GM23338 (cell line): Measurements from ENCODE around the gene HIVEP2. TPM values are rescaled to one million over a fixed set of nuclear protein-coding genes. Genes with fewer than 3 reads are reported as not detected.

Source experiments
- ATAC-seq: fragments of 200-7000 bp; cut with Tn5 transposase; 3 replicates; pipeline ENCODE4 v1.9.1; 2020
- DNase-seq: peaks from one replicate; pipeline ENCODE4 v3.0.0-alpha.2; 2015; ENCODE audit warnings: low spot score
- H2AFZ ChIP-seq: fragments of 200-600 bp; sonication (generic); 2 replicates; pipeline ENCODE4 v1.8.0; 2016; ENCODE audit warnings: antibody characterized with exemption, mild to moderate bottlenecking, moderate library complexity
- H3F3A ChIP-seq: fragments of 200-600 bp; sonication (generic); replicated peaks from 2 replicates; pipeline ENCODE4 v1.8.0; 2017; ENCODE audit warnings: antibody characterized with exemption, mixed run types, low read depth
- H3K27ac ChIP-seq: fragments of 200-600 bp; sonication (generic); 2 replicates; pipeline ENCODE4 v1.6.1; 2016; ENCODE audit warnings: low read depth
- H3K27me3 ChIP-seq: fragments of 200-600 bp; sonication (generic); 2 replicates; pipeline ENCODE4 v1.8.0; 2016; ENCODE audit warnings: mild to moderate bottlenecking, mixed run types, moderate library complexity; ENCODE audit not compliant: insufficient read depth
- H3K36me3 ChIP-seq: fragments of 200-600 bp; sonication (generic); 2 replicates; pipeline ENCODE4 v1.8.0; 2016; ENCODE audit warnings: mild to moderate bottlenecking; ENCODE audit not compliant: insufficient read depth
- H3K4me1 ChIP-seq: fragments of 200-600 bp; sonication (generic); 2 replicates; pipeline ENCODE4 v1.8.0; 2016; ENCODE audit warnings: mild to moderate bottlenecking, moderate library complexity; ENCODE audit not compliant: insufficient read depth
- H3K4me2 ChIP-seq: fragments of 200-600 bp; sonication (generic); 2 replicates; pipeline ENCODE4 v1.7.1; 2017; ENCODE audit warnings: mixed run types
- H3K4me3 ChIP-seq: fragments of 200-600 bp; sonication (generic); 2 replicates; pipeline ENCODE4 v1.6.1; 2016; ENCODE audit warnings: mixed run types
- H3K79me2 ChIP-seq: fragments of 200-600 bp; sonication (generic); replicated peaks from 2 replicates; pipeline ENCODE4 v1.8.0; 2017; ENCODE audit warnings: mild to moderate bottlenecking; ENCODE audit not compliant: insufficient read depth
- H3K9me2 ChIP-seq: fragments of 200-600 bp; sonication (generic); 2 replicates; pipeline ENCODE4 v1.8.0; 2017; ENCODE audit not compliant: insufficient read depth
- H4K20me1 ChIP-seq: fragments of 200-600 bp; sonication (generic); replicated peaks from 2 replicates; pipeline ENCODE4 v1.8.0; 2017; ENCODE audit warnings: mild to moderate bottlenecking; ENCODE audit not compliant: insufficient read depth
- H3K27ac Mint-ChIP-seq: 2 replicates; pipeline ENCODE4 v1.8.0; 2020; ENCODE audit warnings: inconsistent platforms, mild to moderate bottlenecking, moderate library complexity, mixed read lengths
- H3K27me3 Mint-ChIP-seq: 3 replicates; pipeline ENCODE4 v1.8.0; 2022; ENCODE audit warnings: low read depth, mild to moderate bottlenecking, moderate library complexity, mixed read lengths, inconsistent platforms; ENCODE audit not compliant: insufficient read depth, poor library complexity
- H3K36me3 Mint-ChIP-seq: 3 replicates; pipeline ENCODE4 v1.8.0; 2021; ENCODE audit warnings: low read depth, mild to moderate bottlenecking, inconsistent platforms, moderate library complexity, mixed read lengths
- H3K4me1 Mint-ChIP-seq: 3 replicates; pipeline ENCODE4 v1.8.0; 2020; ENCODE audit warnings: mild to moderate bottlenecking, inconsistent platforms, mixed read lengths
- H3K4me3 Mint-ChIP-seq: 3 replicates; pipeline ENCODE4 v1.8.0; 2021; ENCODE audit warnings: moderate library complexity, mild to moderate bottlenecking, inconsistent platforms, mixed read lengths
- H3K9me3 Mint-ChIP-seq: 3 replicates; pipeline ENCODE4 v1.8.0; 2020; ENCODE audit warnings: moderate library complexity, mild to moderate bottlenecking, inconsistent platforms, mixed read lengths
- EZH2phosphoT487 ChIP-seq: fragments of 200-600 bp; sonication (generic); IDR thresholded peaks from one replicate; pipeline ENCODE4 v1.8.1; 2018; ENCODE audit warnings: antibody characterized with exemption; ENCODE audit not compliant: unreplicated experiment
- ZNF114 ChIP-seq: fragments of 250-450 bp; sonication (Bioruptor Pico); IDR thresholded peaks from 2 replicates; pipeline ENCODE4 v1.5.0; 2020; ENCODE audit warnings: mild to moderate bottlenecking, moderate library complexity
- ZNF331 ChIP-seq: fragments of 250-450 bp; sonication (Bioruptor Pico); IDR thresholded peaks from 2 replicates; pipeline ENCODE4 v1.5.0; 2020; ENCODE audit warnings: low read depth, mild to moderate bottlenecking, moderate library complexity
- polyA plus RNA-seq: library from polyadenylated mRNA; unstranded; fragments of >200 nt; fragmentation: Nextera tagmentation; extraction: Ambion mirVana; gene quantifications from 2 replicates; pipeline ENCODE4 v1.2.1, GENCODE V29; 2016
- total RNA-seq: library from RNA; depleted of rRNA; stranded (reverse); fragments of >200 nt; shearing (Covaris generic); gene quantifications from 2 replicates; pipeline ENCODE4 v1.2.3, GENCODE V29; 2014
- TF ChIP-seq, protein P1 (sequence below): fragments of 250-450 bp; sonication (Bioruptor Pico); IDR thresholded peaks from 2 replicates; pipeline ENCODE4 v1.5.0; 2020; ENCODE audit warnings: mild to moderate bottlenecking, moderate library complexity
- TF ChIP-seq, protein P2 (sequence below): IDR thresholded peaks from one replicate; pipeline ENCODE4 v1.6.1; 2018; ENCODE audit warnings: antibody characterized with exemption; ENCODE audit not compliant: unreplicated experiment
- TF ChIP-seq, protein P3 (sequence below): IDR thresholded peaks from 2 replicates; pipeline ENCODE4 v1.6.1; 2016; ENCODE audit warnings: antibody characterized with exemption

HIVEP2 gene
- total and polyA plus RNA-seq, 2 experiments from 2014 or later: 1.5 to 7.4 TPM

DNA sequence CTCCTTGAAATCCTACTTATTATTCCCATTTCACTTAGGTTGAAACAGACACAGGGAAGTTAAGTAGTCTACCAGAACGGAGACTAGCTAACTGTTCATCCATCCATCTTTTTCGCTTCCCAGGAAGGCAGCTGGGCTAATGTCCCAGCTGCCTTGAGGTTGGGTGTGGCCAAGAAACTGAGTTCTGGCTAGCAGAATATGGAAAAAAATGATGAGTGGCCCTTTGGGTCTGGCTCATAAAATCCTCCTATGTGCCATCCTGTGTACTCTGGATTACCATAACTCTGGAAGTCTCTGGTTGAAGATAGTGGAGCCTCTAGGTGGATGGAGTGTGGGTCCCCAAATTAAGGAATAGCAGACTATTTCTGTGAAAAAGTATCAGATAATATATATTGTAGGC lies 206.2 kb downstream of the HIVEP2 start (continued):
- TF ChIP-seq, protein P1, sequence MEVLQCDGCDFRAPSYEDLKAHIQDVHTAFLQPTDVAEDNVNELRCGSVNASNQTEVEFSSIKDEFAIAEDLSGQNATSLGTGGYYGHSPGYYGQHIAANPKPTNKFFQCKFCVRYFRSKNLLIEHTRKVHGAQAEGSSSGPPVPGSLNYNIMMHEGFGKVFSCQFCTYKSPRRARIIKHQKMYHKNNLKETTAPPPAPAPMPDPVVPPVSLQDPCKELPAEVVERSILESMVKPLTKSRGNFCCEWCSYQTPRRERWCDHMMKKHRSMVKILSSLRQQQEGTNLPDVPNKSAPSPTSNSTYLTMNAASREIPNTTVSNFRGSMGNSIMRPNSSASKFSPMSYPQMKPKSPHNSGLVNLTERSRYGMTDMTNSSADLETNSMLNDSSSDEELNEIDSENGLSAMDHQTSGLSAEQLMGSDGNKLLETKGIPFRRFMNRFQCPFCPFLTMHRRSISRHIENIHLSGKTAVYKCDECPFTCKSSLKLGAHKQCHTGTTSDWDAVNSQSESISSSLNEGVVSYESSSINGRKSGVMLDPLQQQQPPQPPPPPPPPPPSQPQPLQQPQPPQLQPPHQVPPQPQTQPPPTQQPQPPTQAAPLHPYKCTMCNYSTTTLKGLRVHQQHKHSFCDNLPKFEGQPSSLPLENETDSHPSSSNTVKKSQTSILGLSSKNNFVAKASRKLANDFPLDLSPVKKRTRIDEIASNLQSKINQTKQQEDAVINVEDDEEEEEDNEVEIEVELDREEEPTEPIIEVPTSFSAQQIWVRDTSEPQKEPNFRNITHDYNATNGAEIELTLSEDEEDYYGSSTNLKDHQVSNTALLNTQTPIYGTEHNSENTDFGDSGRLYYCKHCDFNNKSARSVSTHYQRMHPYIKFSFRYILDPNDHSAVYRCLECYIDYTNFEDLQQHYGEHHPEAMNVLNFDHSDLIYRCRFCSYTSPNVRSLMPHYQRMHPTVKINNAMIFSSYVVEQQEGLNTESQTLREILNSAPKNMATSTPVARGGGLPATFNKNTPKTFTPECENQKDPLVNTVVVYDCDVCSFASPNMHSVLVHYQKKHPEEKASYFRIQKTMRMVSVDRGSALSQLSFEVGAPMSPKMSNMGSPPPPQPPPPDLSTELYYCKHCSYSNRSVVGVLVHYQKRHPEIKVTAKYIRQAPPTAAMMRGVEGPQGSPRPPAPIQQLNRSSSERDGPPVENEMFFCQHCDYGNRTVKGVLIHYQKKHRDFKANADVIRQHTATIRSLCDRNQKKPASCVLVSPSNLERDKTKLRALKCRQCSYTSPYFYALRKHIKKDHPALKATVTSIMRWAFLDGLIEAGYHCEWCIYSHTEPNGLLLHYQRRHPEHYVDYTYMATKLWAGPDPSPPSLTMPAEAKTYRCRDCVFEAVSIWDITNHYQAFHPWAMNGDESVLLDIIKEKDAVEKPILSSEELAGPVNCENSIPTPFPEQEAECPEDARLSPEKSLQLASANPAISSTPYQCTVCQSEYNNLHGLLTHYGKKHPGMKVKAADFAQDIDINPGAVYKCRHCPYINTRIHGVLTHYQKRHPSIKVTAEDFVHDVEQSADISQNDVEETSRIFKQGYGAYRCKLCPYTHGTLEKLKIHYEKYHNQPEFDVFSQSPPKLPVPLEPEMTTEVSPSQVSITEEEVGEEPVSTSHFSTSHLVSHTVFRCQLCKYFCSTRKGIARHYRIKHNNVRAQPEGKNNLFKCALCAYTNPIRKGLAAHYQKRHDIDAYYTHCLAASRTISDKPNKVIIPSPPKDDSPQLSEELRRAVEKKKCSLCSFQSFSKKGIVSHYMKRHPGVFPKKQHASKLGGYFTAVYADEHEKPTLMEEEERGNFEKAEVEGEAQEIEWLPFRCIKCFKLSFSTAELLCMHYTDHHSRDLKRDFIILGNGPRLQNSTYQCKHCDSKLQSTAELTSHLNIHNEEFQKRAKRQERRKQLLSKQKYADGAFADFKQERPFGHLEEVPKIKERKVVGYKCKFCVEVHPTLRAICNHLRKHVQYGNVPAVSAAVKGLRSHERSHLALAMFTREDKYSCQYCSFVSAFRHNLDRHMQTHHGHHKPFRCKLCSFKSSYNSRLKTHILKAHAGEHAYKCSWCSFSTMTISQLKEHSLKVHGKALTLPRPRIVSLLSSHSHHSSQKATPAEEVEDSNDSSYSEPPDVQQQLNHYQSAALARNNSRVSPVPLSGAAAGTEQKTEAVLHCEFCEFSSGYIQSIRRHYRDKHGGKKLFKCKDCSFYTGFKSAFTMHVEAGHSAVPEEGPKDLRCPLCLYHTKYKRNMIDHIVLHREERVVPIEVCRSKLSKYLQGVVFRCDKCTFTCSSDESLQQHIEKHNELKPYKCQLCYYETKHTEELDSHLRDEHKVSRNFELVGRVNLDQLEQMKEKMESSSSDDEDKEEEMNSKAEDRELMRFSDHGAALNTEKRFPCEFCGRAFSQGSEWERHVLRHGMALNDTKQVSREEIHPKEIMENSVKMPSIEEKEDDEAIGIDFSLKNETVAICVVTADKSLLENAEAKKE: no peak
- TF ChIP-seq EZH2phosphoT487: no peak

DNA sequence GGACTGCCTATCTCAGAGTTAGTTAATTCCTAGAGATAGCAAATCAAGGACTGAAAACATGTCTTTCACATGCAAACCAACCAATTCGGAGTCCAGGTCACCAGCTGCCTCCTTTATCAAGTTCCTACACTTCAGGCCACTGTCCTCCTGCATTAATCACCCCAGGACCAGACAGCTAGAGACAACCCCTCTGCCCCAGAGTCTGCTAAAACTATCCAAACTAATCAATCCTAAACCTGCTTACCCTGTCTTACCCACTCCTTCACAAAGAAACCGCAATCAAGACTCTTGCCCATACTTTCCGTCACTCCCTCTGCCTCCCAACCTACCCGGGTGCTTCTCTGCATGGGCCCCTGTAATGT lies 207.0 kb downstream of the HIVEP2 start:
- ATAC-seq (no peak), DNase-seq (no peak)
- H3K4me1 ChIP-seq: peaks cover 3% of the 10 kb centered on the region
- no peaks in the 10 kb centered on the region for H3K79me2 ChIP-seq
- no peaks in the 10 kb centered on the region for H3F3A ChIP-seq
- no peak for TF ChIP-seq ZNF331 (CRISPR knock-in tag)
- no peaks in the 10 kb centered on the region for H4K20me1 ChIP-seq
- H3K27me3 ChIP-seq: no peaks in the 10 kb centered on the region
- no peaks in the 10 kb centered on the region for H3K36me3 ChIP-seq
- H3K4me1 Mint-ChIP-seq: peaks cover 18% of the 10 kb centered on the region
- H3K4me3 Mint-ChIP-seq: no peak overlapping the region
- peak overlapping the region; percentile 66 for H2AFZ ChIP-seq
- H3K27ac ChIP-seq: no peak overlapping the region
- no peak overlapping the region for H3K4me3 ChIP-seq
- H3K27me3 Mint-ChIP-seq: no peaks in the 10 kb centered on the region
- H3K4me2 ChIP-seq: no peak overlapping the region
- H3K36me3 Mint-ChIP-seq: no peaks in the 10 kb centered on the region
- H3K27ac Mint-ChIP-seq: no peak overlapping the region
- H3K9me2 ChIP-seq: peaks cover 13% of the 10 kb centered on the region; the same call in 1 of the 2 replicates
- no peaks in the 10 kb centered on the region; the same call in 1 of the 3 replicates for H3K9me3 Mint-ChIP-seq

DNA sequence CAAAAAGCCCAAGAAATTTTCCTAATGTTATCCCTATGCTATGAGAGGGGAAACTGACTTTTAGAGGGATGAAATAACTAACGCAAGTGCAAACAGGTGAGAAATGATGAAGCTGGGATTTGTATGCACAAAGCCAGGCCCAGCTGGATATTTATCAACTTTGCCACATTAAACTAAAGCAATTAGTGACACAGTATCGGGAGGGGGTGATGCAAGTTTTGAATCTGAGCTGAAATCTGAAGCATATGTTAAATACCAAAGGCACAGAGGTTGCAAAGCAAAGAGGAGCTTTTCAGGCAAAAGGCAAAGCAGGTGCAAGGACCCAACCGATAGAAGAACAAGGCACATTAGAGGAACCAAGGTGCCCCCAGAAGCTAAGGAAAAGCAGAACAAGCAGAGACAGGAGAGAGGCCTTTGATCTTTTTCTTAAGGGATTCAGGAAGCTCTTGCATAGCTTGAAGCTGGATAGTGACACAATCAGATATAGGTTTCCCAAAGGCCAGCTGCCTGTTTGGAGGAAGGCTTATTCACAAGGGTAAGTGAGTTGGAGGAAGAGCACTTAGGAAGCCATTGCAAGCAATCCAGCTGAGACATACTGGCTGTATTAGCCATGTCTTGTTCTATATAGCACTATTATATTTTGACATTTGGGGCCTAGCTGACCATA lies 207.5 kb downstream of the HIVEP2 start:
- Histone ChIP-seq H3K9me2 (peaks cover 13% of the 10 kb centered on the region; the same call in 1 of the 2 replicates), H3K4me3 (no peak overlapping the region), H2AFZ (peak overlapping the region; percentile 66), H3K27me3 (no peaks in the 10 kb centered on the region), H3K79me2 (no peaks in the 10 kb centered on the region), H3K27ac (no peak overlapping the region), H4K20me1 (no peaks in the 10 kb centered on the region), H3K4me1 (peaks cover 3% of the 10 kb centered on the region), H3K36me3 (no peaks in the 10 kb centered on the region), H3K4me2 (no peak overlapping the region), H3F3A (no peaks in the 10 kb centered on the region)
- no peak for DNase-seq
- no peak overlapping the region for H3K27ac Mint-ChIP-seq
- H3K9me3 Mint-ChIP-seq: no peaks in the 10 kb centered on the region; the same call in 1 of the 3 replicates
- H3K27me3 Mint-ChIP-seq: peaks cover 2% of the 10 kb centered on the region
- H3K36me3 Mint-ChIP-seq: no peaks in the 10 kb centered on the region
- peaks cover 18% of the 10 kb centered on the region for H3K4me1 Mint-ChIP-seq
- TF ChIP-seq EZH2phosphoT487 (no peak), ZNF114 (no peak)
- TF ChIP-seq, protein P2, sequence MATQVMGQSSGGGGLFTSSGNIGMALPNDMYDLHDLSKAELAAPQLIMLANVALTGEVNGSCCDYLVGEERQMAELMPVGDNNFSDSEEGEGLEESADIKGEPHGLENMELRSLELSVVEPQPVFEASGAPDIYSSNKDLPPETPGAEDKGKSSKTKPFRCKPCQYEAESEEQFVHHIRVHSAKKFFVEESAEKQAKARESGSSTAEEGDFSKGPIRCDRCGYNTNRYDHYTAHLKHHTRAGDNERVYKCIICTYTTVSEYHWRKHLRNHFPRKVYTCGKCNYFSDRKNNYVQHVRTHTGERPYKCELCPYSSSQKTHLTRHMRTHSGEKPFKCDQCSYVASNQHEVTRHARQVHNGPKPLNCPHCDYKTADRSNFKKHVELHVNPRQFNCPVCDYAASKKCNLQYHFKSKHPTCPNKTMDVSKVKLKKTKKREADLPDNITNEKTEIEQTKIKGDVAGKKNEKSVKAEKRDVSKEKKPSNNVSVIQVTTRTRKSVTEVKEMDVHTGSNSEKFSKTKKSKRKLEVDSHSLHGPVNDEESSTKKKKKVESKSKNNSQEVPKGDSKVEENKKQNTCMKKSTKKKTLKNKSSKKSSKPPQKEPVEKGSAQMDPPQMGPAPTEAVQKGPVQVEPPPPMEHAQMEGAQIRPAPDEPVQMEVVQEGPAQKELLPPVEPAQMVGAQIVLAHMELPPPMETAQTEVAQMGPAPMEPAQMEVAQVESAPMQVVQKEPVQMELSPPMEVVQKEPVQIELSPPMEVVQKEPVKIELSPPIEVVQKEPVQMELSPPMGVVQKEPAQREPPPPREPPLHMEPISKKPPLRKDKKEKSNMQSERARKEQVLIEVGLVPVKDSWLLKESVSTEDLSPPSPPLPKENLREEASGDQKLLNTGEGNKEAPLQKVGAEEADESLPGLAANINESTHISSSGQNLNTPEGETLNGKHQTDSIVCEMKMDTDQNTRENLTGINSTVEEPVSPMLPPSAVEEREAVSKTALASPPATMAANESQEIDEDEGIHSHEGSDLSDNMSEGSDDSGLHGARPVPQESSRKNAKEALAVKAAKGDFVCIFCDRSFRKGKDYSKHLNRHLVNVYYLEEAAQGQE: no peak
- TF ChIP-seq, protein P3, sequence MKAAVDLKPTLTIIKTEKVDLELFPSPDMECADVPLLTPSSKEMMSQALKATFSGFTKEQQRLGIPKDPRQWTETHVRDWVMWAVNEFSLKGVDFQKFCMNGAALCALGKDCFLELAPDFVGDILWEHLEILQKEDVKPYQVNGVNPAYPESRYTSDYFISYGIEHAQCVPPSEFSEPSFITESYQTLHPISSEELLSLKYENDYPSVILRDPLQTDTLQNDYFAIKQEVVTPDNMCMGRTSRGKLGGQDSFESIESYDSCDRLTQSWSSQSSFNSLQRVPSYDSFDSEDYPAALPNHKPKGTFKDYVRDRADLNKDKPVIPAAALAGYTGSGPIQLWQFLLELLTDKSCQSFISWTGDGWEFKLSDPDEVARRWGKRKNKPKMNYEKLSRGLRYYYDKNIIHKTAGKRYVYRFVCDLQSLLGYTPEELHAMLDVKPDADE: no peak
- no peak overlapping the region for H3K4me3 Mint-ChIP-seq
- no peak for ATAC-seq
